Daoy (cell line): Measurements from ENCODE around the gene DDIT4L. TPM values are rescaled to one million over a fixed set of nuclear protein-coding genes. Genes with fewer than 3 reads are reported as not detected.
"Not testable (repeated sequence)": the region's sequence is repeated elsewhere in the genome, so short reads cannot be mapped to it uniquely, and the experiment has no call there.

Experiments
- DNase-seq: peaks from one replicate; pipeline ENCODE4 v3.0.0-alpha.2; 2015; ENCODE audit warnings: low read depth
- total RNA-seq: library from RNA; depleted of rRNA; stranded (reverse); fragments of >200 nt; shearing (Covaris generic); gene quantifications from 2 replicates; pipeline ENCODE4 v1.2.3, GENCODE V29; 2014; rRNA removed

The DDIT4L gene
- total RNA-seq, 1 experiment from 2014 or later, result not detected

DNA sequence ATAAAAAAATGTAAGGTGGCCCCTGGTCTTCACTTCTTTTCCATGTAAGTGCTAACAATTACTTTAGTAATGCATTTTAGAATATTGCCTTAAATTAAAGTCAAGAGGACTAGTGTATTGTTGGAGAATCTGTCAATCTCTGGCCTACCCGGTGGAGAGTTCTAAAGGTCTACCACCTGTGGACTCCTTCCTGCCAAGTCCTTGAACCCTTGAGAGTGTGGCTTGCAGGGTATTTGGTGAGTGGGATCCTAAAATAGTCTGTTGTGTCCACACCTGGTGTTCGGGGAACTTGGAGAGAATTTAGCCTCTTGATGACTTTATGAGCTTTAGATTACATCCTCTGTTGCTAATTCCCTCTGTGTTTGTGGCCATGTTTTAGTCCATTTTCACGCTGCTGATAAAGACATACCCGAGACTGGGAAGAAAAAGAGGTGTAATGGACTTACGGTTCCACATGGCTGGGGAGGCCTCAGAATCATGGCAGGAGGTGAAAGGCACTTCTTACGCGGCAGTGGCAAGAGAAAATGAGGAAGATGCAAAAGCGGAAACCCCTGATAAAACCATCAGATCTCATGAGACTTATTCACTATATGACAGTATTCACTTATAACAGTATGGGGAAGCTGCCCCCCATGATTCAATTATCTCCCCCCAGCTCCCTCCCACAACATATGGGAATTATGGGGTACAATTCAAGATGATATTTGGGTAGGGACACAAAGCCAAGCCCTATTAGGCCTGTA is 23.8 kb downstream of the DDIT4L start:
- no peak for DNase-seq

DNA sequence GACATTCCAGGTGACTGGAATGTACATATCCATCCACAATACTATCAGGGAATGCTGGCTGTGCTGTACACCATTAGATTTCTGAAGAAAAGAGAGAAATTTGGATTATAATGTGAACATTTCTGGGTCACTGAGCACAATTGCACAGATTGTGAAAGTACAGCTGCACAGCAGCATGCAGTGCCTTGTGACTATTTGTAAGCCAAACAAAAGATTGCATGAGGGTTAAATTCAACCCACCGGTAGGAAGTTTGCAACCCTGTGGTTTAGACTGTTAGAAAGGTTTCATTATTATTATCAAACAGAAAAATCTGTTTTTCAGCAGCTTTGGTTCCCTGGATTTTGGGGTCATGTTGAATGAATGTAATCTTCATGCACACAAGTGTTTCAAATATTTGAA is 24.5 kb downstream of the DDIT4L start:
- DNase-seq, result no peak

DNA sequence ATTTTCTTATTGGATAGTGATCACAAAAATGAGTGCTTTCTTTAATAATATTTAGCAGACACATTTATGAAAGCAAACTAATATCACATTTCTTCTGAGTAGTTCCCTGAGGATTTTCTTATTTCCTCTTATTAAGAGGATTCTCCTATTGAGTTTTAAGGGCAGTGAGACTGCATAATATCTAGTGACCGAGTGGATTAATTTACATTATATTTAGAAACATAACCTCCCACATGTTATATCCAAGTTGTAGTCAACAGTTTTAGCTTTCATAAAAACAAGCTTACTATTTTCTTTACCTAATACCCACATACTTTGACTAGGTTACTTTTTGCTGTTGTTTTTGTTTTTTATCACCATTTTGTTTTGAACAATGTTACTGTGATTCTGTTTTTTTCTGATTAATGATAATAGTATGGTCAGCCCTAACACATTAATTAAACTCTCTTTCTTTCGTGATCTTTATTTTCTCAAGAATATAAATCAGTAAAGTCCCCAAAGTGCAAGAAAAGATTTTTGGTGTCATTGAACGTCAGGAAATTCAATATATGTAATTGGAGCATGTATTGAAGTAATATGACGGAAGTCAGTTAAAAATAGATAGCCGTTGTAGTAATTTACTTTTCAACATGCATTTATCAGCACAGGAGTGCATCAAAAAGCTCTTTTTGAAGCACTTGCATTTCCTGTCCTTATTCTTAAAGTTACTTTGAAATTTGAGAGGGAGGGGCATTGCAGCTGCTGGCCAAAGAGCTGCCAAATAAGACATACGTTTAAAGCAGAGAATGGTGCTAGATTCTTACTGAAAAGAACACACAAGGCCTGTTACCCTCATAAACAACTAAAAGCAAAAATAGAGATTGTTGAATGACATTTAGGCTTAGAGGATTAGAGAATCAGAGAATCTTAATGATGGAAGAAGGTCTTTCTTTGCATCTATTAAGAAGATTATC is 25.2 kb downstream of the DDIT4L start:
- no peak for DNase-seq

DNA sequence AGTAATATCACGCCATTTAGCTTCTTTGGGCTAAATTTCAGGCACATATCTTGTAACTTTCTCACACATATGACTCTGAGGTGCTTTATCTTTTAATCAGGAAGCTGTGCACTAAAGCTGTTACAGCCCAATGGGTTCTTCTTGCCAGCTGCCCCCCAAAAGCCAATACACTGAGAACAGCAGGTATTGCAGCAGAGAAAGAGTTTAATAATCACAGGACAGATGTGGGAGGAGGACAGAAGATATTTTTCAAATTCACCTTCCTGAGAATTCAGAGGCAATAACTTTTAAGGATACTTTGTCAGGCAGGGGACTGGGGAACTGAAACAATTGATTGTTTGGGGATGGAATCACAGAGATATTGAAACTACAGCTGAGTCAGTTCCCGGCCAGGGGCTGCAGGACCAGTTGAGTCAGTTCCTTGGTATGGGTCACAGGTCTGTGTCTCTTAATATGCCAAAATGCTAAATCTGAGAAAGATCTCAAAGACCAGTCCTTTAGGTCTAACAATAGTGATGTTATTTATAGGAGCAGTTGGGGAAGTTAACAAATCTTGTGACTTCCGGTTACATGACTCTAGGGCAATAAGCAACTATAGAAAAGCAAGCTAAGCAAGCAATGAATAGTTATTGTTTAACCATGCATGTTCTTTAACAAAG is 28.1 kb downstream of the DDIT4L start:
- DNase-seq, result no peak

DNA sequence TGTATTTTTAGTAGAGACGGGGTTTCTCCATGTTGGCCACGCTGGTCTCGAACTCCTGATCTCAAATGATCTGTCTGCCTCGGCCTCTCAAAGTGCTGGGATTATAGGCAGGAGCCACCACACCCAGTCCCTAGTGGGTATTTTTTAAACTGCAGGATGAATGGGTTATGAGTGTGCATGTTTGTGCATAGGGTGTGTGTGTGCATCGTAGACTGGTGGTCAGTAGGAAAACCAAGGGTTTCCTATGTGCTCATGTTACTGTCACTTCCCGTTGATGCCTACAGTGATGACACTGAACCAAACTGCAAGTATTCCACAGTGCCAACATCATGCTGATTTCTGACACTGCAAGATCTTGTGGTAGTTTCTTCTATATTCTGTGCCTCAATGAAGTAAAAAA is 41.1 kb downstream of the DDIT4L start:
- DNase-seq, result no peak

DNA sequence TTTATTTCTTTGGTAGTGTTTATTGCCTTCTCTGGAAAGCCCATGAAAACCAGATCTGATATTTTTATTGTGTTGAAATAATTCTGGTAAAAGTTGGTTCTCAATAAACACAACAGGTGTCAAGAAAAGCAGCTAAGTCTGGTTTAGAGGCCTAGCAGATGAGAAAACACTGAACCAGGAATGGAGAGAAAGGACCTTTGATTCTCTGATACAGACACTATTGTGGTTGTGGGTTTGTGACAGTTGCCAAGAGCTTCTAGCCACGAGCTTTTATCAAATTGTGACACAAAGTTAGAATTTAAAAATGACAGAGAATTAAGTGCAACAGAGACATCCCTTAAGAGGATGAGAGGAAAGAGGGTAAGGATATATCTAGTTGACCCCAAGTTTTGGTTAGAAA is 42.6 kb downstream of the DDIT4L start:
- DNase-seq, result no peak

DNA sequence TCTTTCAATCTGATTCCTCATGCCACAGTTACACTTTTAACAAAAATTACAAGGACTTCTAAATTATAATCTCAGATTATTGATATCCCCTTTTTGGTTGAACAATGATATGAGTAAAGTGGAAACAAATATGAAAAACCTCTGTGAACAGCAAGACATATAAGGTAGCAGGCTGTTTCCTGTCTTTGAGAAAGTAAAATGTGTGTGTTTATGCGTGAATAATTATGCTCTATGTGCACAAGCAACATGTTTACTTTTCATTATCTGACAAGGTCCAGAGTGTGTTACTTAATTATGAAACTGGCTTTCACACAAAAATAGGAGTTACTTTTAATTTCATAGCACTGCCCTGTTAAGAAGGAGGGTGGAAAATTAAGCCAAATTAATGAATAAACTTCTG is 43.1 kb downstream of the DDIT4L start:
- DNase-seq, result no peak

DNA sequence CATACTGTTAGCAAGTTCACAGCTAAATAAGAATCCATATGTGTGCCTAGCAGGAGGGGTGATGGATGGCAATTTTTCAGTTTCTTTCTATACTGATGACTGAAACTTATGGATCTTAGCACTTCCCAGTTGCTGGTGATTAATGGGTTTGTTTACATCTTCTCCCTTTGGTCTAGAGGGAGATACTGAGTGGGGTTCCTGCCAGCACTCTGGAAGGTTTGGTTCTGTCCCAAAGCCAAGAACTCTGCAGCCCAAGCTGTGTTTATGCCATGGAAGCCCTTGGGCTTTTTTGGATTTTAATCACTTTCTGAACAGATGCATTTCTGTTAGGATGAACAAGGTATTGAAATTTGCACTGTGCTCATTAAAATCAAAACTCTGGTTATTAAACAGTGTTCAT is 43.5 kb downstream of the DDIT4L start:
- no peak for DNase-seq

DNA sequence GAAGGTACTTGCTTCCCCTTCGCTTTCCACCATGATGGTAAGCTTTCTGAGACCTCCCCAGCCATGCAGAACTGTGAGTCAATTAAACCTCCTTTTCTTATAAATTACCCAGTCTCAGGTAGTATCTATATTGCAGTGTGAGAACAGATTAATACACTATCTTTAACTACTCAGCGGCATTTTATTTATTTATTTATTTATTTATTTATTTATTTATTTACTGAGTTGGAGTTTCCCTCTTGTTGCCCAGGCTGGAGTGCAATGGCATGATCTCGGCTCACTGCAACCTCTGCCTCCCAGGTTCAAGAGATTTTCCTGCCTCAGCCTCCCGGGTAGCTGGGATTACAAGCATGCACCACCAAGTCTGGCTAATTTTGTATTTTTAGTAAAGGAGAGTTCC is 52.9 kb downstream of the DDIT4L start:
- DNase-seq, result not testable (repeated sequence)

Other genes with a start within 250 kb of the DDIT4L start
- 13.5 and 25.5 TPM in 2 replicates for gene DNAJB14, start 243.8 kb downstream of the DDIT4L start, total RNA-seq
- gene H2AZ1, start 240.2 kb downstream of the DDIT4L start, total RNA-seq, result 529 and 589 TPM in 2 replicates